Mucosa of rectum (tissue), 2 donors: ENCODE measurements around the gene KYAT1.

ENCODE experiments used
- H3K27ac ChIP-seq, 2 donors: one replicate each; pipeline ENCODE4 v1.7.0; 2013; ENCODE audit warnings: inconsistent platforms in 2 of 2, low read depth in 2 of 2, low read length in 2 of 2
- H3K27me3 ChIP-seq, 2 donors: one replicate each; pipeline ENCODE4 v1.7.0; 2013; ENCODE audit warnings: low read length in 2 of 2; ENCODE audit not compliant: control insufficient read depth in 2 of 2, insufficient read depth in 2 of 2
- H3K36me3 ChIP-seq, 2 donors: one replicate each; pipeline ENCODE4 v1.7.0; 2013; ENCODE audit warnings: low read length in 2 of 2; ENCODE audit not compliant: control insufficient read depth in 2 of 2, insufficient read depth in 2 of 2
- H3K4me1 ChIP-seq, 2 donors: one replicate each; pipeline ENCODE4 v1.7.0; 2013; ENCODE audit warnings: low read length in 2 of 2, mild to moderate bottlenecking in 1 of 2; ENCODE audit not compliant: control insufficient read depth in 2 of 2, insufficient read depth in 2 of 2
- H3K4me3 ChIP-seq, 2 donors: one replicate each; pipeline ENCODE4 v1.7.0; 2013; ENCODE audit warnings: low read length in 2 of 2
- H3K9ac ChIP-seq, 2 donors: one replicate each; pipeline ENCODE4 v1.7.0; 2013; ENCODE audit warnings: low read length in 2 of 2, low read depth in 1 of 2, mild to moderate bottlenecking in 1 of 2
- H3K9me3 ChIP-seq, 2 donors: one replicate each; pipeline ENCODE4 v1.7.0; 2013; ENCODE audit warnings: low read length in 2 of 2; ENCODE audit not compliant: control insufficient read depth in 2 of 2
- donor health status: healthy.
- donor health status: Normal muscosa, but diverticular disease.

The KYAT1 gene

DNA sequence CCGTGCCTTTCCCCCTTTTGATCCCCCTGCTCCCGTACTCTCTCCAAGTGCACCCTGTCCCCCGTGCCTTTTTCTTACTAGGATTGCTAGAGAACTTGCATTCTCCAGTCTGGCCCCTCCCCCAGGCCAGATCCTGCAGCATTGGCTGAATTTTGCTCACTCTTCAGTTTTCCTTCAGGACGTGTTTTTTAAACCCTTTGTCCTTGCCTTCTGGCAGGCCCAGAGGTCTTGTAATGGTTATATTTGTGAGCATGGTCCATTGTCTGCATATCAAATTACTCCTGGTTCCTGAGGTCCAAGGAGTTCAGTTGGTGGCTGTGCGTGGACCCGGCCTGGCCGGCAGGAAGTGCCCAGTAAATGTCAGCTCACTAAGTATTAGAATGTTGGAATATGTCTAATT, 94.1 kb downstream of the KYAT1 start:
- Histone ChIP-seq H3K4me1 (peaks cover 8 to 11% of the 10 kb centered on the region in 2 donors), H3K27me3 (no peaks in the 10 kb centered on the region), H3K4me3 (peak overlapping the region; percentile 93), H3K9ac (peak overlapping the region in 1 of 2 donors; percentile 85), H3K9me3 (no peaks in the 10 kb centered on the region), H3K36me3 (peaks cover 14 to 23% of the 10 kb centered on the region in 2 donors), H3K27ac (peak overlapping the region in 1 of 2 donors; percentile 84)

DNA sequence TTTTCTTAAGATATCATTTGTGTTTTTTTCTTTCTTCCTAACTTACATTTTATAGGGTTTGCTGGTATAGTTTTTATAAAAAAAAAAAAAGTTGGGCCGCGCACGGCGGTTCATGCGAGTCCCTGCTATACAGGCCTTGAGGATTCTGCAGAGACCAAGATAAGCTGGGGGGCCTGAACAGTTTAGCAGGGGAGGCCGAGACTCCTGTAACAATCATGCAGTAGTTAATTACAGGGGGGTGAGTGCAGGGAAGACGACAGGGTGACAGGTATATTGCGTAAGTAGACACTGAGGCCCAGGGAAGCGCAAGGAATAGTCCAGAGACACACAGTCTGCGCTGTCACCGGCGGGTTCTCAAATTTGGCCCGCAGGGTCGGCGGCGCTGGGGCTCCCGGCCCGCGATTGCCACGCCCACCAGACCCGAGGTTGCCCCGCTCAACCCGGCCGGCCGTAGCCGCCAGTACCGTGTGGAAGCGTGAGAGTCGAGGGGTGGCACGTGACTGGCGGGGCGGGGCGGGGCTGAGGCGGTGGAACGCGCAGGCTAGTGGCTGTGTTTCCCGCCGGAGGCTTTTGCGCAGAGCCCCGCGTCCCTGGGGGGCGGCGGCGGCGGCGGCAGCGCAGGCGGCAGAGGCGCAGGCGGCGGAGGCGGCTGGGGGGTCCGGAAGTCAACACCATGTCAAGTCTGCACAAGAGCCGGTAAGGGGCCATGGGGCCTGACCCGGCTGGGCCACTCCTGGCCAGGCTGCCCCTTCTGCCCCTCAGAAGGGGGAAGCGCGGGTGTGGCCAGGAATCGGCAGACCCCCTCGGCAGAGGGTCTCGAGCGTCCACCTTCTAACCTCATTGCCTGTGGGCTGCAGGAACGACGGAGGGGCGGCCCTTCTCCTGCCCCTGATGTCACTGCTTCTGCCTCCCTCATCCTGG, 94.8 kb downstream of the KYAT1 start, which contains the start of gene TBC1D13:
Gene TBC1D13, plus strand, starts transcription at position 573 of the 921 bp plus-strand sequence. Its CDS starts 101 bp downstream, at position 674.
- peaks cover 8 to 11% of the 10 kb centered on the region in 2 donors for H3K4me1 ChIP-seq
- H3K9me3 ChIP-seq = no peaks in the 10 kb centered on the region
- no peaks in the 10 kb centered on the region for H3K27me3 ChIP-seq
- peak within 1 kb of the TSS; percentile 85 to 86 for H3K9ac ChIP-seq
- H3K36me3 ChIP-seq = peaks cover 9 to 16% of the 10 kb centered on the region in 2 donors
- H3K27ac ChIP-seq = peak within 1 kb of the TSS; percentile 65 to 84
- H3K4me3 ChIP-seq = peak within 1 kb of the TSS; percentile 93

DNA sequence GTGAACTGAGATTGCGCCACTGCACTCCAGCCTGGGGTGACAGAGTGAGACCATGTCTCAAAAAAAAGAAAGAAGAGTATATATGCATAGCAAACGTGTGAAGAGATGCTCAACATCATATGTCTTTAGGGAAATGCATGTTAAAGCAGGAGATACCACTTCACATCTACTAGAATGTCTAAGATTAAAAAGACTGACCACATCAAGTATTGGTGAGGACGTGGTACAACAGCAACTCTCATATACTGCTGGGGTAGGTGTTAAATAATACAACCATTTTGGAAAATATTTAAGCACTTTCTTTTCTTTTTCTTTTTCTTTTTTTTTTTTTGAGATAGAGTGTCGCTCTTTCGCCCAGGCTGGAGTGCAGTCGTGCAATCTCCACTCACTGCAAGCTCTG, 96.3 kb downstream of the KYAT1 start:
- Histone ChIP-seq H3K9ac (no peak overlapping the region), H3K36me3 (peaks cover under 1 to 3% of the 10 kb centered on the region in 2 donors), H3K27me3 (no peaks in the 10 kb centered on the region), H3K4me3 (no peak overlapping the region), H3K9me3 (no peaks in the 10 kb centered on the region), H3K27ac (no peak overlapping the region), H3K4me1 (peaks cover 8 to 11% of the 10 kb centered on the region in 2 donors)
